ENCODE data around the gene PEDS1.
"Not testable (repeated sequence)": the region's sequence is repeated elsewhere in the genome, so short reads cannot be mapped to it uniquely, and the experiment has no call there.

Gene PEDS1

DNA sequence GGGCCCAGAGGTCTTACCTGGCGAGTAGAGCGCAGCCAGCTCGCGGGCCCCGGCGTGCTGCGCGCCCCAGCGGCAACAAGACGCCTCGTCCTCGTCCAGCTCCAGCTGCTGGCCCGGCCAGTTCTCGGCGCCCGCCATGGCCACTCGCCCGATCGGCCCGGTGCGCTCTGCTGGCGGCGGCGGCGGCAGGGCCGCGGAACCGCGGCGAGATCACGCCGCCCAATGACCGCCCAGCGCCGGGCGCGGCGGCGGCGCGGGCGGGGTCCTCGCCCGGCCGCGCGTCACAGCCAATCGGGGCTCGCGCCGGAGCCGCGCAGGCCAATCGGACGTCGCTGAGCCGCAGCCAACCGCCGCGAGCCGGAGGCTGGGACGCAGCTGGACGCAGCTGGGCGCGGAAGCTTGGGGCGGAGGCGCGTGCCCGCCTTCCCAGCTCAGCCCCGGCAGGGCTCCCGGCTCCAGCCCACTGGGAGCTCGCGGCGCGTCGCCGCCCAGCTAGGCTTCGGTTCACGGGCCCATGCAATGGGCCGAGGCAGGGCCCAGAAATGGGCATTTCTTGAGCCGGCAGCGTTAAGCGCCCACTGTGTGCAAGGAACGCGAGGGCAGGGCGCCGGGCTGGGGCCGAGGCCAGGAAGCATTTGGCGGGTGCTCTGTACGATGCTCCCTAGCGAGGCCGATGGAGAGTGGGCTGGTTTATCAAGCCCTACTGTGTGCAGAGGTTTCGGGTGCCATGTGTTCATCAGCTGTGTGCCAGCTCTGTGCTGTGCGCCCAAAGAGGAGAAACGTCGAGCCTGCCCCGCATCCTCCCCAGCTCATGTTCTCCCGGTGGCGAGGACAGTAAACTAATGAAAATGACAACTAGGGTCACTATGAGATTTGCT lies at the start of gene PEDS1:
TSS of gene PEDS1 (minus strand) at position 224 of the 878 bp plus-strand sequence. CDS start at position 138, 86 bp downstream.
- DNase-seq (ENCODE audit: low read depth in 2 of 2): peak; percentile 69

DNA sequence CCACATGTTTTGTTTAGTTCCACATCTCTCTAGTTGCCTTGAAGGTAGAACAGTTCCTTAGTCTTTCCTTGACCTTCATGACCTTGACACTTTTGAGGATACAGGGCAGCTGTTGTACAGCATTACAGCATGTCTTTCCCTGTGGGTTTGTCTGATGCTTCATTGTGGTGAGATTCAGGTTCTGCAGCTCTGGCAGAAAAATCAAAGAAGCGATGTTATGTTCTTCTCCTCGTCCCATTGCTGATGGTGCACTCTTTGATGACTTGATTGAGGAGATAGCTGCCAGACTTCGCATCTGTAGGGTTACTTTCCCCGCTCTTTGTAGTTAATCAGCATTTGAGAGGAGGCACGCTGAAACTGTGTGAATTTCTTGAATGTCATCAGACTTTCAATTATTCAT lies 49.2 kb upstream of the PEDS1 start:
- DNase-seq (ENCODE audit: low read depth in 2 of 2): no peak

DNA sequence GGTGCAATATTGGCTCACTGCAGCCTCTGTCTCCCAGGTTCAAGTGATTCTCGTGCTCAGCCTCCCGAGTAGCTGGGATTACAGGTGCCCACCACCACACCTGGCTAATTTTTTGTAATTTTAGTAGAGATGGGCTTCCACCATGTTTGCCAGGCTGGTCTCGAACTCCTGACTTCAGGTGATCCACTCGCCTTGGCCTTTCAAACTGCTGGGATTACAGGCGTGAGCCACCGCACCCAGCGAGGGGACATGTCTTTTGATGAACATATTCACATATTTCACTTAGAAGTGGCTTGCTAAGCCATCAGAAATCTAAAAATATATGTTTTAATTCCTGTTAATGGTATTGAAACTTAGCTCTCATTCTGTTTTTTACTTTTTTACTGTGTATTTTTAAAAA lies 48.2 kb upstream of the PEDS1 start:
- DNase-seq (ENCODE audit: low read depth in 2 of 2): not testable (repeated sequence)

DNA sequence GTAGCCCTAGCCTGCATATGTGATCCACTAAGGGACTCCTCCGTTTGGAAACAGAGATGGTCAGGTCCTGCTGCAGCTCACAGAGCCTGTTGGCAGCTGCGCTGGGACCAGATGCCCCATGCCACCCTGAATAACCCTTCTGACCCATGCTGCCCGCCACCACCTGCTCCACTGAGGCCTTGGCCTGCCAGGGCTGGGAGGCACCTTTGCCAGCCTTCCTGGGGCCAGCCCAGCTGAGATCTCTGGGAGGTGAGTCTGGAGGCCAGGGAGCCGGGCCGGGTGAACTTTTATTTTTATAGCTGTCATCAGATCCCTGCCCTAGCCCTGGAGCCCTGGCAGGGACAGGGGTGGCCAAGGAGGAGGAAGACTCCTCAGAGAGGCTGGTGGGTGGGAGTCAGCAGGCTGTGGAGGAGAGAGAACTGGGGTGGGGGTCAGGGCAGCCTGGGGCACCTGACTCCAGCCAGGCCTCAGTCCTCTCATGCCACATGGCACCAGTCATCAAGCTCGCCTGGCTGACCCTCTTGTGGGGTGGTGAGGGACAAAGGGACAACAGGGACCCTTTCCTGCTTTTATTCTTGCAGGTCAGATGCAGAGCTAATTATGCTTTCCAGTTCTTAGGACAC lies 47.1 kb upstream of the PEDS1 start:
- no peak for DNase-seq (ENCODE audit: low read depth in 2 of 2)

DNA sequence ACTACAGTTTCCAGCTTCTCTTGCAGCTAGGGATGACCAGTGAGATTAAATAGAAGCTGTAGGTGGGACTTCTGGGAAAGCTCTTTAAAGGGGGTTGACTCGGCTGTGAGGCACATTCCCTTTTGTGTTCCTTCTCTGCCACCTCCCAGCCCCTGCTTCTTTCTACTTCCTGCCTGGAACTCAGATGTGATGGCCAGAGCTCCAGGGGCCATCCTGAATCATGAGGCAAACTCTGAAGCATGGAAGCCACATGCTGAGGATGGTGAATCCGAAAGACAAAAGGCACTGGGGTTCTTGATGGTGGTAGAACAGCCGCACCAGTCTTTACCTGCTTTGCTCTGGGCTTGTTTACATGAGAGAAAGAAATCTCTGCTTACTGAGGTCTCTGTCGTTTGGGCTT lies 46.2 kb upstream of the PEDS1 start:
- no peak for DNase-seq (ENCODE audit: low read depth in 2 of 2)

DNA sequence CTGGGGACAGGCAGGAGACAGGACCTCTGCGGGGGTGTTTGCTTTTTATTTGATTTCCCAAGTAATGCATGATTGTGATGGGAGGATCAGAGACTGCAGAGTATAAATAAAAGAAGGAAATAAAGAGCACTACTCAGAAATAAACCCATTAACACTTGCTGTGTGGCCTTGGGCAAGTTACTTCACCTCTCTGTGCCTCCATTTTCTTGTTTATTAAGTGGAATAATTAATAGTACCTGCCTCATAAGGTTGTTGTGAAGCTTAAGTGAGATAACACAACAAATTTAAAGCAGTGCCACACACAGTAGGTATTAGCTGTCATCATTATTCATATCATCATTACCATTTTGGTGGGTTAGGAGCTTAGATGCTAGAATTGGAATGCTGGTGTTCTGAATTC lies 45.2 kb upstream of the PEDS1 start:
- no peak for DNase-seq (ENCODE audit: low read depth in 2 of 2)

DNA sequence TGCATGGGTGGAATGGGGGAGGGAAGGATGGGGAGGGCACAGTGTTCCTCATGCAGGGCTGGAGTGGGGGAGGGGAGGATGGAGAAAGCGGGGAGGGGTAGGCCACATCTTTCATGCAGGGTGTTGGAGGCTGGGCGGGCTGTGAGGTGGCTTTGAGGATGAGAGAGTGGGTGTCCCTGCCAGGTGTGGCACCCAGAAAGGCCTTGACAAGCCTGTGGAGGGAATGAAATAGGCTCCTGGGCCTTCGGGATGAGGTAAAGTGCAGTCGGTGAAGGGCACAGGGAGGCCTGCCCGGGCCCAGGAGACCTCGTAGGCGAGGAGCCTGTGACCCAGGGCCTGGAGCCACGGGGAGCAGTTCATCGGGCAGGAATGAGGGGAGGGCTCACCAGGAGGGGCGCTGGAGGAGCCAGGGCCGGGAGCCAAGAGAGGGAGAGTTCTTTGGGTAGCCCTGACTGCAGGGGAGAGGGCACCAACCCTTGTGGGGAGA lies 44.7 kb upstream of the PEDS1 start:
- no peak for DNase-seq (ENCODE audit: low read depth in 2 of 2)

DNA sequence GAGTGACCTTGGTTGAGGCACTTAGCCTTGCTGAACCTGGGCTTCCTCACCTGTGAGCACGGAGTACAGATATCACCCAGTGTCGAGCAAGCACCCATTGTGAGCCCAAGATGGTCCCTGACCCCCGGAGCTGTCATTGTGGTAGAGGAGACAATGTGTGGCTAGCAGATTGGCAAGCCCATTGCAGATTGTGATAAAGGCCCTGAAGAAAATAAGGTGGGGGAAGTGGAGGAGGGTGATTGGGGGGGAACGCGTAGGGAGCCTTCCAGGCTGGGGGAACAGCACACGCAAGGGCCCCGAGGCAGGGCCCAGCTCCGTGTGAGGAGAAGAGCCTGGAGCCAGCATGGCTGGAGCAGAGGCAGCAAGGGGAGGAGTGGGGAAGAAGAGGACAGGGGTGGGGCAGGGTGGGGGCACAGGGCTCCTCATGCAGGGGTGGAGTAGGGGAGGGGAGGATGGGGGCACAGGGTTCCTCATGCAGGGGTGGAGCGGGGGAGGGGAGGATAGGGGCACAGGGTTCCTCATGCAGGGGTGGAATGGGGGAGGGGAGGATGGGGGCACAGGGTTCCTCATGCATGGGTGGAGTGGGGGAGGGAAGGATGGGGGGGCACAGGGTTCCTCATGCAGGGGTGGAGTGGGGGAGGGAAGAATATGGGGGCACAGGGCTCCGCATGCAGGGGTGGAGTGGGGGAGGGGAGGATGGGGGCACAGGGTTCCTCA lies 44.1 kb upstream of the PEDS1 start:
- DNase-seq (ENCODE audit: low read depth in 2 of 2): no peak

DNA sequence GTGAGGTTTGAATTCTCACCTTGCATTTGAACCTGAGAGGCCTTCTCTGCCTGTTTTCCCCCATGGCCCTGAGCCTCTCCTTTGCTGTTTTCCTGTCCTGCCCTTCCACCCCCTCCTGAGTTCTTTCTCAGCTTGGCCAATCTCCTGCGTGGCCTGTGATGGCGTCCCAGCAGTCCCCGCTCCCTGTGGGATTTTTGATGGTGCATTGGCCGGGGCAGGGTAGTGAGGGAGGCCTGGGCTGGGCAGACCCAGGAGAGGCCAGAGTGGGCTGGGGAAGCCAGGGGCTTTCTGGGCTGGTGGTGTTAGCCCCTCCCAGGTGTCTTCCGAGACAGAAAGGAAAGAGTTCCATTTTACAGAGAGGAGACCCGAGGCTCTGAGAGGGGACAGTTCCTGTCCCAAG lies 43.4 kb upstream of the PEDS1 start:
- no peak for DNase-seq (ENCODE audit: low read depth in 2 of 2)

DNA sequence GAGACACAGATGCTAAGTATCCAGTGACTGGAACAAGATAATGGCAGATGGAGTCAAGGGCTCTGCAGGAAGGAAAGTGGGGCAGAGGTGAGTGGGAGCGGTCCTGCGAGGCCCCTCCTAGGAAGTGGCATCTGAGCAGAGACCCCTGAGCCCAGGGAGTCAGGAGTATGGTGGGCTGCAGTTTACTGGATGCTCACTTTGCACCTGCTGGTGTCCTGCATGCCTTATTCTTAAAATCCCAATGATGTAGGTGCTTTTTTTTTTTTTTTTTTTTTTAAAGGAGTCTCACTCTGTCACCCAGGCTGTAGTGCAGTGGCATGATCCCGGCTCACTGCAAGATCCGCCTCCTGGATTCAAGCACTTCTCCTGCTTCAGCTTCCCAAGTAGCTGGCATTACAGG lies 42.7 kb upstream of the PEDS1 start:
- no peak for DNase-seq (ENCODE audit: low read depth in 2 of 2)

DNA sequence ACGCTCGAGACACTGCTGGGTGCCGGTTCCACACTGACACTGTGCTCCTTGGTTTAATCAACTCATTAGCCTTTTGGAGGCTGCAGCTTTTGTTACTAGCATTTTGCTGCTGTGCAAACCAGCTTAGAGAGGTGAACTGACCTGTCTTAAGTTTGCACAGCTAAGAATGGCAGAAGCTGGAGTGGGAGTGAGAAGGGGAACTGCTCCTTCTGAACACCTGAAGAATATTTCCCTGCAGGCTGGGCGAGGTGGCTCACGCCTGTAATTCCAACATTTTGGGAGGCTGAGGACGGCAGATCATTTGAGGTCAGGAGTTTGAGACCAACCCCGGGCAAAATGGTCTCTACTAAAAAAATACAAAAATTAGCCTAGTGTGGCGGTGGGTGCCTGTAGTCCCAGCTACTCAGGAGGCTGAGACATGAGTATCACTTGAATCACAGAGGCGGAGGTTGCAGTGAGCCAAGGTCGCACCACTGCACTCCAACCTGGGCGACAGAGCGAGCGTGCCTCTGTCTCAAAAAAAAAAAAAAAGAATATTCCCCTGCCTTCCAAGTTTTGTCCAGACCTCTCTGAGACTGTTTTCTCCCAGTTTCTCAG lies 42.1 kb upstream of the PEDS1 start:
- no peak for DNase-seq (ENCODE audit: low read depth in 2 of 2)

DNA sequence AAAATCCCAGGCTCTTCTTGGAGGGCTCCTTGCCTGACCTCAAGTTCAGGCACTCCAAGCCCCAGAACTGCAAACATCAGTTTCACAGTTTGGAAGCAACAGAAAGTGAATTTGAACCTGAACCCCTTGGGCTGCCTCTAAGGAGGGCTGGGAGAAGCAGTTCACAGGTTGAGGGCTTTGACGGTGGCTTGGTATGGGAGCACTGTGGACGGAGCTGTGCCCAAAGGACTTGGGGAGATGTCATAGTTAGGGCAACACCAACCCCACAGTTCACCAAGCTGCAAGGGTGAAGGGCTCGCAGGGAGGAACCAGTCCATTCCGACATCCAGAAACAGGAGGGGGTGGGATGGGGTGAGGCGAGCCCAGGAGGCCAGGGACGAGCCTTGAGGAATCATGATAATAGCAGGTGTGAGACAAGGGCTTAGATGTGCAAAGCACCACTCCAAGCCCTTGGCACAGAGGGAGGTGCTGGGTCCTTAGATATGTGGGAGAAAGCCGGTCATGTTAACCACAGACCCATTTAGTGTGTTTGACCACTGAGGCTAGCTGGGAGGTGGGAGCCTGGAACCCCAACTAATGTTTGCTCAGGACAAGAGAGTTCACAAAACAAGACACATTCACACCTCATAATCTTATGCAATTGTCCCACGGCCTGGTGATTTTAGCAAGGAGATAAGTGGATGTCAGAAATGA lies 41.5 kb upstream of the PEDS1 start:
- DNase-seq (ENCODE audit: low read depth in 2 of 2): no peak

DNA sequence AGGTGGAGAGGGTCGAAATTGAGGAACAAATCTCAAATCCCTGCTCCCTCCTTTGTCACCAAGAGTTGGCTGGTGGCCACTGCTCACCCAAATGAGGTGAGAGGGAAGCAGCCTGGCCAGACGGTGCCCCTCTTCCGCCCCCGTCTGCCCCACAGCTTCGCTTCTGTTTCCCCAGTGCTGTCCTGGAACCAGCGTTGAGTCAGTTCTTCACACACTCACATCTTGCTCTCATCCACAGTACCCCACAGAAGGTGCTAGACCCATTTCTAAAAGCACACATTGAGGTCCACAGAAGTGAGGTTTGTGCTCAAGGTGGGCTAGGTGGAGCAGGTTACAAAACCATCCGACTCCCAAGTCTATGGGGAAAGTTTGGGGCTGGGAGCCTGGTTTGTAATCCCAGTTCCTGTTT lies 40.9 kb upstream of the PEDS1 start:
- no peak for DNase-seq (ENCODE audit: low read depth in 2 of 2)

DNA sequence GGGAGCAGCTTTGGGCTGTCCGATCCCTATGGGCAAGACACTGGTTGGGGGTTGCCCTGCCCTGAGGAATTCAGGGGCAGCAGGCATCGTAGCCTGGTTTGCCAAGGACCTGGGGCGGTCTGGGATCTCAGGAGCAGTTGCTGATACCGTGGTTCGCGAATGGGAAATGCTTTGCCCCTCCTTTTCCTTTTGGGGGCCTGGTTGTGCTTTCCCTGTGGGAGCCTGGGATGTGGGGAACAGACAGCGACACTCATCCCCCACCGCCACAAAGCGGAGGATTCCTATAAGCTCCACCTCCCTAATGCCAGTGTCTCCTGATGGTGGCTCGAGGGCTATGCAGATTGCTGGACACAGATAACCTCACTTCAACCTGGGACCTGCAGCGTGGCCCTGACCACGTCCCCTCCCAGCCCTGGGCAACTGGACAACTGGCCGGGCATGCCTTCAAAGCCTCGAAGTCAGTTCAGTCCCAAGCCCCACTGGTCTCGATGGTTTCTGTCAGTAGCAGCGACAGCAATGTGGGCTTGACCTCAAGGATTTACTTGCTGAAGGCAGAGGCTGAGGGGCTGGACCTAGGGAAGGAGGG lies 40.4 kb upstream of the PEDS1 start:
- DNase-seq (ENCODE audit: low read depth in 2 of 2): no peak

DNA sequence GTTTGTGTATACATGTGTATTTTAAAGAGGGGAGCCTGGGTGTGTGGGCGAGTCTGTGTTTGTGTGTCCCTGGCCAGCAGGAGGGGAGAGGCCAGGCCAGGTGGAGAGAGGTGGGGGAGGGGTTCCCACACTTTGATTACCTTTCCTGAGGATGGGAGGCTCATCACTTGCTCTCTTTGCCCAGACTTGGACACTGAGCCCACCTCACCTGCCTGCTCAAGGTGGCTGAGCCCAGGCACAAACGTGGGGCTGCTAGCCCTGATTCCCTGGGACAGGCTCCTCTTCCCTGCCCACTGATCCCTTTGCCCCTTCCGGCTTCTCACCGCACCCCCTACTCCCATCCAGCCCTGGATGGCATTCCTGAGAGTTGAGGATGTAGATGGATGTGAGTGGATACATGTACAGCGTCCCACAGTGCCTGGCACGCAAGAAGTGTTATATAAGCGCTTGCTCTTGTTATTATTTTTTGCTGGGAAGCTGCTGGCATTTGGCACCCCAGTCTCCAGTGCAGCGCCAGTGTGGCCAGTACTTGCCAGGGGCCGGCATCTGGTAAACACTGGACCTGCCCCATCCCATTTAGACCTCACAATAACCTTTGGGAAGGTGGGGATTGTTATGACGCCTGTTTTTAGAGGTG lies 39.8 kb upstream of the PEDS1 start:
- no peak for DNase-seq (ENCODE audit: low read depth in 2 of 2)

DNA sequence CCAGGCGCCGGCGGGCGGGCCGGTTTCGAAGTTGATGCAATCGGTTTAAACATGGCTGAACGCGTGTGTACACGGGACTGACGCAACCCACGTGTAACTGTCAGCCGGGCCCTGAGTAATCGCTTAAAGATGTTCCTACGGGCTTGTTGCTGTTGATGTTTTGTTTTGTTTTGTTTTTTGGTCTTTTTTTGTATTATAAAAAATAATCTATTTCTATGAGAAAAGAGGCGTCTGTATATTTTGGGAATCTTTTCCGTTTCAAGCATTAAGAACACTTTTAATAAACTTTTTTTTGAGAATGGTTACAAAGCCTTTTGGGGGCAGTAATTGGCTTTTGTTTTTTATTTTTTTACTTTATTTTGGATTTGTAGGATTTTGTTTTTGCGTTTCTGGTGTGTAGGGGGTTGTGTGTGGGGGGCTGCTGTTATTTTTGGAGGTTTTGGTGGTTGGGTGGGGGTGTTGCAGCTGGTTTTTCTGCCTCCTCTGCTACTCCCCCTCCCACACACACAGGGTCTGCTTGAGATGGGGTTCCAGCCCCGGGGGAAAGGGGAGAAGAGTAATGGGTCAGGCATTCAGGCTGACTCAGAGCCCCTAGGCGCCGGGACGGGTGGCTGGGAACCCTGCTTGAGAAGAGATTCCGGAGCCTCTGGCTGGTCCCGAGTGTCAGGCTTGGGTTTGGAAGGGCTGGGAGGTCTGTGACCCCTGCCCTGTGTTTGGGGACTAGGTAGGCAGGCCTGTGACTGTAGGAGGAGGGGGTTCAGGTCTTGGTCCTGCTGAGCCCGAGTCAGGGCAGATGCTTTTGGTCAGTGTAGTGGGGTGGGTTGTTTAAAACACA lies 39.1 kb upstream of the PEDS1 start:
- peak; percentile 52 to 60 for DNase-seq (ENCODE audit: low read depth in 2 of 2)

DNA sequence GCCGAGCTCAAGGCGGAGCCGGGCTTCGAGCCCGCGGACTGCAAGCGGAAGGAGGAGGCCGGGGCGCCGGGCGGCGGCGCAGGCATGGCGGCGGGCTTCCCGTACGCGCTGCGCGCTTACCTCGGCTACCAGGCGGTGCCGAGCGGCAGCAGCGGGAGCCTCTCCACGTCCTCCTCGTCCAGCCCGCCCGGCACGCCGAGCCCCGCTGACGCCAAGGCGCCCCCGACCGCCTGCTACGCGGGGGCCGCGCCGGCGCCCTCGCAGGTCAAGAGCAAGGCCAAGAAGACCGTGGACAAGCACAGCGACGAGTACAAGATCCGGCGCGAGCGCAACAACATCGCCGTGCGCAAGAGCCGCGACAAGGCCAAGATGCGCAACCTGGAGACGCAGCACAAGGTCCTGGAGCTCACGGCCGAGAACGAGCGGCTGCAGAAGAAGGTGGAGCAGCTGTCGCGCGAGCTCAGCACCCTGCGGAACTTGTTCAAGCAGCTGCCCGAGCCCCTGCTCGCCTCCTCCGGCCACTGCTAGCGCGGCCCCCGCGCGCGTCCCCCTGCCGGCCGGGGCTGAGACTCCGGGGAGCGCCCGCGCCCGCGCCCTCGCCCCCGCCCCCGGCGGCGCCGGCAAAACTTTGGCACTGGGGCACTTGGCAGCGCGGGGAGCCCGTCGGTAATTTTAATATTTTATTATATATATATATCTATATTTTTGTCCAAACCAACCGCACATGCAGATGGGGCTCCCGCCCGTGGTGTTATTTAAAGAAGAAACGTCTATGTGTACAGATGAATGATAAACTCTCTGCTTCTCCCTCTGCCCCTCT lies 38.2 kb upstream of the PEDS1 start:
- peak; percentile 10 to 28 for DNase-seq (ENCODE audit: low read depth in 2 of 2)

DNA sequence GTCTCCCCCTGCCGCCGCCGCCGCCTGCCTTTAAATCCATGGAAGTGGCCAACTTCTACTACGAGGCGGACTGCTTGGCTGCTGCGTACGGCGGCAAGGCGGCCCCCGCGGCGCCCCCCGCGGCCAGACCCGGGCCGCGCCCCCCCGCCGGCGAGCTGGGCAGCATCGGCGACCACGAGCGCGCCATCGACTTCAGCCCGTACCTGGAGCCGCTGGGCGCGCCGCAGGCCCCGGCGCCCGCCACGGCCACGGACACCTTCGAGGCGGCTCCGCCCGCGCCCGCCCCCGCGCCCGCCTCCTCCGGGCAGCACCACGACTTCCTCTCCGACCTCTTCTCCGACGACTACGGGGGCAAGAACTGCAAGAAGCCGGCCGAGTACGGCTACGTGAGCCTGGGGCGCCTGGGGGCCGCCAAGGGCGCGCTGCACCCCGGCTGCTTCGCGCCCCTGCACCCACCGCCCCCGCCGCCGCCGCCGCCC lies 37.6 kb upstream of the PEDS1 start:
- peak; percentile 28 to 44 for DNase-seq (ENCODE audit: low read depth in 2 of 2)

Measured in stimulated activated CD8-positive, alpha-beta memory T cell treated with anti-CD3 and anti-CD28 coated beads, Interleukin-2, amount 100 ng/mL, for 1 hour (primary cell).